Stimulated activated CD8-positive, alpha-beta memory T cell treated with anti-CD3 and anti-CD28 coated beads, Interleukin-7, amount 100 ng/mL, for 1 hour (primary cell): ENCODE data around the gene TMPRSS11A.

Experiments
- DNase-seq, 2 donors: peaks; one replicate each; pipeline ENCODE4 v3.0.0-alpha.2; 2020; ENCODE audit warnings: low read depth in 2 of 2

The TMPRSS11A gene, protein sequence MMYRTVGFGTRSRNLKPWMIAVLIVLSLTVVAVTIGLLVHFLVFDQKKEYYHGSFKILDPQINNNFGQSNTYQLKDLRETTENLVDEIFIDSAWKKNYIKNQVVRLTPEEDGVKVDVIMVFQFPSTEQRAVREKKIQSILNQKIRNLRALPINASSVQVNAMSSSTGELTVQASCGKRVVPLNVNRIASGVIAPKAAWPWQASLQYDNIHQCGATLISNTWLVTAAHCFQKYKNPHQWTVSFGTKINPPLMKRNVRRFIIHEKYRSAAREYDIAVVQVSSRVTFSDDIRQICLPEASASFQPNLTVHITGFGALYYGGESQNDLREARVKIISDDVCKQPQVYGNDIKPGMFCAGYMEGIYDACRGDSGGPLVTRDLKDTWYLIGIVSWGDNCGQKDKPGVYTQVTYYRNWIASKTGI

DNA sequence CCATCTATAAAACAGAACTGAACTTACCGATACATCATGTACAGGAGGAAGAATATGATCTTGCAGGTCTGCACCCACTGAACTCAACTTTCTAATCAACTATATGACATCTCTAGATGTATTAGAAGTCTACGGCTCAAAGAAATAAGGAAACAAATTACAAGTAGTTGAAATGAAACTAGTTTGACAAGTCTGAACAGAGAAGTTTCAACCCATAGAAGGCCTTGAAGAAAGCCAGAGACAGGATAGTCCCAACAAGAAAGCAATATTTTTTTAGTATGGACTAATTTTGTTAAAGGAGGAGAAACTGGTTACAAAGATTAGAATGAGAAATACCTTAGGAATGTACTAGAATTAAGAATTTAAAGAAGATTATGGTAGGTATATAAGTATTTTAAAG lies at the start of gene TMPRSS11A:
TSS of gene TMPRSS11A (minus strand) at position 138 of the 400 bp plus-strand sequence. CDS start at position 38, 100 bp downstream.
- no peak for DNase-seq

DNA sequence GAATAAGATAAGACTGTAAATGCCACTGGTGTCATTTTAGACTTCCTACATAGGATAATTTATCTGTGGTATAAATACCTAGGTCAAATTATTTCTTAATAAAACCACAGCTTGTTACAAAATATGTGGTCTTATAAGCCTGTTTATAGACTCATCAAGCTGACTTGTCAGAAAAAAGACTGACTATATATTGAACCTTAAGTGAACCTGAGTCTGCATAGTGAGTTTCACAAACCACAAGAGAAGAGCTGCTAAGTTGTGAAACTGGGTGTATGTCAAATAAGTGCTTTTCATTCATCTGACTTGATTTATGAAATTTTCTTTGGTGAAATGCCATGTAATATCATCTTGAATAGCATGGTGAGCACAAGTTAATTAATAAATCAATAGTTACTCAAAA lies 48.4 kb upstream of the TMPRSS11A start:
- no peak for DNase-seq

DNA sequence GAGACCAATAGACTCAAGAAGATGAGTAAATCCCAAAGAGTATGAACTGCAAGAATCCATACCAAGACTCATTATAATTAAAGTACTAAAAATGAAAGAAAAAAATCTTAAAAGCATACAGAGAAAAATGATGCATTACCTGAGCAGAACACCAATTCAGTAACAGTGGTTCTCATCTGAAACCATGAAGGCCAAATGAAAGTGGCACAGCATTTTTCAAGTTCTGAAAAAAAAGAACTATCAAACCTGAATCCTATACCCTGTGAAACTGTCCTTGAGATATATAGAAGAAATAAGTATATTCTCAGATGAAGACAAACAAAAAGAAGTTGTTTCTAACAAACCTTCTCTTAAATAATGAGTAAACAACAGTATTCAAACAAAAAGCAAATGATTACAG lies 39.6 kb upstream of the TMPRSS11A start:
- no peak for DNase-seq

DNA sequence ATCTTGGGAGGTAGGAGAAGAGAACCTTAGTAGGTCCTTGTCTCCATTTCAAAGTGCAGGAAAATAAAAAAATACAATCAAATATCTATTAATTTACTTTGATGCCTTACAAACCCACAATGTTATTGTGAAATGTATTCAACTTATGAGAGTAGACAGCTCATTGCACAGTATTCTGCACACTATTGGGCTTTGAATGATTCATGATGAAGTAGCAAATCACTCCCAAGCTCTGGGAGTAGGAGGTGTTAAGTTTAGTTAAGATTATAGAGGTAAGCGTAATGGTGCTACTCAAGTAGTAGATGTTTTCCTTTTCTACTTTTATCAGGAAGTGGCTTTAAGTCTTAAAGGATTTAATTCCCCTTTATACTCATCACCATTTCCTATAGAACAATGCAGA lies 32.8 kb upstream of the TMPRSS11A start:
- DNase-seq, result no peak

DNA sequence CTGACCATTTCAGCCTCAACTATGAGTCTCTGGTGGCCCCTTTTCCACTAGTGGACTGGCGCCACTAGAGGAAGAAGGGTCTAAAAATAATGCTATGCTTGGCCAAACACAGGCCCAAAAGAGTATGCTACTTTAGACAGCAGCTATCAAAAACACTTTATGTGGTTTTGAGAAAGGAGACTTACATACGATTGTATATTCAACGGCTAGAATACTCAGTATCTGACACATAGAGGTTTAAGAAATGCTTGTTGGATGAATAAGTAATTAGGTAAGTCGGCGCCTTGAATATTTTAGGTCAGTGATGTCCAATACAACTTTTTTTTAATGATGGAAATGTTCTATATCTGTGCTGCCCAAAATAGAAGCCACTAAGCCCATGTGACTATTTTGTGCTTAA lies 25.7 kb upstream of the TMPRSS11A start:
- no peak for DNase-seq

DNA sequence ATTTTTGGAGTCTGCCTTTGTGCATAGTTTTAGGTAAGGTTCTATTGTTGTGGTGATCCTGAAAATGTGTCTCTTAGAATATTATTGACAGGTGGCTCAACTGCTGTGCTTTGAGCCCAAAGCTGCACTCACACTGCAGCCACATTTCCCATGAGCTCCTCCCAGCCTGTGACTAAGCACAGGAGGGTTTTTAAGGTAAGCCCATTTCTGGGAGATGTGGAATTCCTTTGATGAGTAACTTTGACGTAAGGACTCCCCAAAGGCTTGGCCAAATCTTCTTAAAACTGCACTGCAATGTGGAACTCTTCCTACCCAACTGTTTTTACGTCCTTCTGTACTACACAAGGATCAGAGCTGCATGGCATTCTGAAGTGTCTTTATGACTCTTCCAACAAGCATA lies 20.0 kb upstream of the TMPRSS11A start:
- no peak for DNase-seq

DNA sequence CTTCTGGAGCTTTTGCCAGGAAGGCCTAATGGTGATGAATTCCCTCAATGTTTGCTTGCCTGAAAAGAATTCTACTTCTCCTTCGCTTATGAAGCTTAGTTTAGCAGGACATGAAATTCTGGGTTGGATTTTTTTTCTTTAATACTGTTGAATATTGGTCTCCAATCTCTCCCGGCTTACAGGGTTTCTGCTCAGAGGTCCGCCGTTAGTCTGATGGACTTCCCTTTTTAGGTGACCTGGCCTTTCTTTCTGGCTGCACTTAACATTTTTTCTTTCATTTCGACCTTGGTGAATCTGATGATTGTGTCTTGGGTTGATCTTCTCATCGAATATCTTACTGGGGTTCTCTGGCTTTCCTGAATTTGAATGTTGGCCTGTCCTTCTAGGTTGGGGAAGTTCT lies 17.2 kb upstream of the TMPRSS11A start:
- DNase-seq, result no peak

DNA sequence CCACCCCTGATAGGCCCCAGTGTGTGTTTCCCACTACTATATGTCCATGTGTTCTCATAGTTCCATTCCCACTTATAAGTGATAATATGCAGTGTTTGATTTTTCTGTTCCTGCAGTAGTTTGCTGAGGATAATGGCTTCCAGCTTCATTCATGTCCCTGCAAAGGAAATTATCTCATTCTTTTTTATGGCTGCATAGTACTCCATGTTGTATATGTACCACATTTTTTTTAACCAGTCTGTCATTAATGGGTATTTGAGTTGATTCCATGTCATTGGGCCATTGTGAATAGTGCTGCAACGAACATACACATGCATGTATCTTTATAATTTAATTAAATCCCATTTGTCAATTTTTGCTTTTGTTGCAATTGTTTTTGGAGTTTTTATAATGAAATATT lies 10.3 kb upstream of the TMPRSS11A start:
- no peak for DNase-seq

DNA sequence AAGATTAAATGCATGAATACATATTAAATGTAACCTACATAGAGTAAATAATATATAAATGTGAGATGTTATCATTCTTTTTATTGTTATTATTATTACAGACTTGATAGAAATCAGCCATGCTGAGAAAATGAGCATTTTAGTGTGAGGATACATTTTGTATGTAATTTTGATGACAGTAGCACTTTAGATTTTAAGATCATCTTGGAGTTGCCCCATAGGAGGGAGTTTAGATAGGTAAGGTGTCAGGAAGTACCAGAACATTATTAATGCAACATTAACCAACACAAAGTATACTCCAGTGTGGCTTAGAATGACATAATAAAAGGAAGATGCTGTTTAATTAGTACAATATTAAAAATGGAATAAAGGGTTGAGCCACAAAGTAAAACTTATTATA lies 8.4 kb downstream of the TMPRSS11A start:
- DNase-seq, result no peak

DNA sequence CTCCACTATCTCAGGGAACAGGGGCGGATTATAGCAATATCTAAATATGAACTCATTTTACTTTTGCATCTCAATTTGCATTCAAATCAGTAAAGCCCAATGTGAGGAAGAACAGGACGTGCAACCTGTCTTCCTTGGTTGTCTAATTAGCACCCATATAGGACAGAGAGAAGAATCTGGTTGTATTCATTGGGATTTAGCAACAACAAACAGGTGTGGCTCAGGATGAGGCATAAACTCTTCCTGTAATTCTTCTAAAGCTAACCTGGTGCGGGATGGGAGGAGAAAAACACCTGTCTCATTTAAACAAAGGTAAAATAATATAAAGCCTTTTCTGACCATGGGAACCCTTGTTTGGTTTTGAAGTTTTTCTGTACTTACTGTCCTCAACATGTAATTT lies 22.2 kb downstream of the TMPRSS11A start:
- DNase-seq, result no peak

DNA sequence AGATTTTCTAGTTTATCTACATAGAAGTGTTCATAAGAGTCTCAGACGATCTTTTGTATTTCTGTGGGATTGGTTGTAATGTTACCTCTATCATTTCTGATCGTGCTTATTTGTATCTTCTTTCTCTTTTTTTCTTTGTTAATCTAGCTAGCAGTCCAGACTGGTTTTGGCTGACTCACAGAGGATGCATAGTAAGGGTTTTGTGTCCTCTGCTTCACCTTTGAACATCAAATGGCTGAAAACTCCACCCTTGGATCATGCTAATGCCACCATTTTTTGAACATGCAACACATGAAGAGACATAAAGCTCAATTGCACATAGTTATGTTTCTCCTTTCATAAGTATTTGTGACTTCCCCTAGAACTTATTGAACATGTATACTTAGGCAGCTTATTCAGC lies 22.8 kb downstream of the TMPRSS11A start:
- DNase-seq, result no peak

DNA sequence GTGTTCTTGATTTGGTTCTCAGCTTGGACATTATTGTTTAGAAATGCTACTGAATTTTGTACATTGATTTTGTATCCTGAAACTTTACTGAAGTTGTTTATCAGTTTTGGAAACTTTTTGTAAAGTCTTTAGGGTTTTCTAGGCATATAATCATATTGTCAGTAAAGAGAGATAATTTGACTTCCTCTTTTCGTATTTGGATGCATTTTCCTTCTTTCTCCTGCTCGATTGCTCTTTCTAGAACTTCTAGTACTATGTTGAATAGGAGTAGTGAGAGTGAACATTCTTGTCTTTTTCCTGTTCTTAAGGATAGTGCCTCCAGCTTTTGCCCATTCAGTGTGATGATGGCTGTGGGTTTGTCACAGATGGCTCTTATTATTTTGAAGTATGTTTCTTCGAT lies 24.1 kb downstream of the TMPRSS11A start:
- DNase-seq, result no peak

DNA sequence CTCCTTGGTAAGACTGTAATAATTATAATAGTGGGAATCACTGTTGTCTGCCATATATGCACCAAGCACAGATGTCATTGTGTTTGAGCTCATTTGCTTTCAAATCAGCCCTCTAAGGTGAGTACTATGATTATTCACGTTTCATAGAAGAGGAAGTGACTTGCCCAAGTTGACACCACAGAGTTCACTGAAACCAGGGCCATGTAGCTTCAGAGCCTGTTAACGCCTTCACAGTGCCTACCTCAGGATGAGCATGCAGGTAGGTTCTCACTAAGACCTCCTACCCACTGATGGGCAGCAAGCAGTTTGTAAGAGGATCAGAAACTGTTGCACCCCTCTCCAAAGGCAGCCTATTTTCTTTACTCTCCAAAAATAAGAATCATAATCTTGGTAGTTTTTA lies 27.4 kb downstream of the TMPRSS11A start:
- no peak for DNase-seq

DNA sequence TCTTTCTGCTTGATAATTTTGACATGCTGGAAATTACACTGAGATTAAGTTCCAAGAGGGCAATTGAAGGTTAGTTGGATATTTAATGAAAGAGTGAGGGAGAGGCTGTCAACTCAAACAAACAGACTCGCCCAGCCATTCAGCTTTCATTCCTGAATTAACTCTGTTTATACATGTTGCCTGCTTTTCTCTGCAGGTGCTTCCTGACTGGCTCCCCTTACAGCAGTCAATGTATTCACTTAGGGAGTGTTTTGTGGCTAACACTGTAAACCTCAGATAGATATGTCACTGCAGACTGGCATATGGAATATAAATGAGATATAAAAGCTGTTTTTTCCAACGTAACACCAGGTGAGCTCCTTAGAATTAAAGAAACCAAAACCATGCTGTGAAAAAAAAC lies 28.7 kb downstream of the TMPRSS11A start:
- no peak for DNase-seq

DNA sequence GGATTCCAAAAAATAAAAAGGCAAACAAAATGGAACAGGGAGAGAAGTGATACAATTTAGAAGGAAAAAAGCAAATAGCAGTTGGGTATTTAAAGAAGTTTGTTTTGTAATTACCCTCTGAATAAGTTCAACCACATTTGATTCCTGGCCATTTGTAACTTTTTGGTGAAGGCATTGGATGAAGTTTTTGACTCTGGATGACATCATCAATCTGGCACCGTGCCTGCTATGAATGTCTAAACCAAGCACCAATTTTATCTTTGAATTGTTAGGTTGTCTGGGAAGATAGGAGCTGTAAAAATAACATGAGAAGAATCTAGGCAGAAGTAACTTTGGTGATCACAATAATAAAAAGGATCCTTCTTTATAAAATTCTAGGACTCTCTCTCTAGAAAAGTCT lies 29.5 kb downstream of the TMPRSS11A start:
- no peak for DNase-seq

DNA sequence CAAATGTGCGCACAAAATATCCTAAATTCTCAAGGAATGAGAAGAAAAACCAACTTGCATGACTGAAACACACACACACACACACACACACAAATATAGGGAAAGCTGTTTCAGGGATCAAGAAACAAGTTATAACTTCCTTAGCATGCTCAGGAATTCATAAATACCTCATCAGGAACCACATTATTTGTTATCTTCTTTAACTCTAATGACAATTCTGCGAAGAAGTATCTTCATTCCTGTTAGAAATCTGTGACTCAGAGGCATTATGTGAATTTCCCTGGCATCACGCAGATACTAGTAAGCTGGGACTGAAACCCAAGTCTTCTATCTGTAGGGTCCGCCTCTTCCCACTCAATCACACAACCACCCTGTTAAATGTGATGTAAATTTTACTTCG lies 30.3 kb downstream of the TMPRSS11A start:
- no peak for DNase-seq

DNA sequence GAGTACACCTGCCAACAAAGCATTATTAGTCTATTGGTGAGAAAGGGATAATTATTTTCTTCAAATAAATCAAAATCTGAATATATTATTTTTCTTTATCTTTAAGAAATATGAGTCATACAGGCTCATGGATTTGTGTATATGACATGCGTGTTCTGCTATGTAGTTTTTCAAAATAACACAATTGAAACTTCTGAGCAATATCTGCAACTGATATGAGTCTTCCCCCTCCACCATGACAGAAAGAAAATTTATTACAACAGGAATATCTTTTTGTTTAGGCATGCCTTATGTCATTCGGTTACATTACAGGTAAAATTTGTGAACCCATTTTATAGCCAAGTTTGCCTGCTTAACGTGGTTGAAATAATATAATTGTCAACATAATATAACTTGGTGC lies 32.0 kb downstream of the TMPRSS11A start:
- DNase-seq, result no peak

DNA sequence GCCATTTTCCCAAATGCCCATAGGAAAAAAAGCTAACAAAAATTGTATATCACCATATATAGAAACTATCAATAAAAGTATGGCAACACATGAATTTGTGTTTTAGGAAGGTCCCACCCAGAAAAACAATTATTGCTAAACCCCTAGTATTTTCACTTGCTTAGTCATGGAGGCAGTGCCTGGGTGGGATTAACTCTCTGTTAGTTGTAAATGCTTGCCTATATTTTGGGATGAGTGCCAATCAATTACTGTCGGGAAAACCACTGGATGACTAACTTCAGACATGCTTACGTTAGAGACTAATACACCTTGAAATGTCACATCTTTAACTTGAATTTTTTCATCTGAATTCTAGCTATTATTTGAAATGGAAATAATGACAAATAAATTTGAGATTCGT lies 33.9 kb downstream of the TMPRSS11A start:
- no peak for DNase-seq

DNA sequence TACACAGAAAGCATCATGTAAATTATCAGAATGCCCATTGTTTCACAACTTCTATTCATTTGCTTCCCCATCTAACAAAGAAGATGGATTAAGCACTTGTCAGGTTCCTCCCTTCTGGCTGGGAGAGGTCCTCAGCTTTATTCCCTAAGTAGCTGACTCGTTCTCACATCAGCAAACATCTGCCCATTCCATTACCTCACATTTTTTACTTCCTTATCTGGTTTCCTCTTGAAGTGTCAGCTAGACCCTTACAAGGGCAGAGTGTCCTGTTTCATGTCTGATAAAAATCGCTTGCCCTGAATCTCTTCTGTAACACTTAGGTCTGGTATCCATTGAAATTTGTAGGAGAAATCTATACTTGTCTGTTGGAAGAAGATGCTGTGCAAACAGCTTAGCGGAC lies 34.7 kb downstream of the TMPRSS11A start:
- no peak for DNase-seq

DNA sequence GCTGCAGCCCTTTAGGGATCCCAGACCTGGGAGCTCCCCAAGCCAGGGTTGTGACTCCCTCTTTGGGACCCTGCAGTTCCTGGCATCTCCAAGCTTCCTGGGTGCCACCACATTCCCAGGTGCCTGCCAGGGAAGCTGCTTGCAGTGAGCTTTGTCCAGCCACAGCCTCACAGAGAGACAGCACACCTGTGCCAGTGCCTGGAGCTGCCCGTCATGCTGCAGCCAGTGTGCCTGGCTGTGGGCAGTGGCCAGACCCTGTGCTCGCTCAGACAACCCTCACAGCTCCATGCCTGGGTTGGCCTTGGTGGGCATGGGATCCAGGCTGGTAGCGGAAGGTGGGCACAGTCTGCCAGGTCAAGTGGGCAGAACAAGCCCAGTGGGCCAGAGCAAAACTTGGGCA lies 36.0 kb downstream of the TMPRSS11A start:
- no peak for DNase-seq

DNA sequence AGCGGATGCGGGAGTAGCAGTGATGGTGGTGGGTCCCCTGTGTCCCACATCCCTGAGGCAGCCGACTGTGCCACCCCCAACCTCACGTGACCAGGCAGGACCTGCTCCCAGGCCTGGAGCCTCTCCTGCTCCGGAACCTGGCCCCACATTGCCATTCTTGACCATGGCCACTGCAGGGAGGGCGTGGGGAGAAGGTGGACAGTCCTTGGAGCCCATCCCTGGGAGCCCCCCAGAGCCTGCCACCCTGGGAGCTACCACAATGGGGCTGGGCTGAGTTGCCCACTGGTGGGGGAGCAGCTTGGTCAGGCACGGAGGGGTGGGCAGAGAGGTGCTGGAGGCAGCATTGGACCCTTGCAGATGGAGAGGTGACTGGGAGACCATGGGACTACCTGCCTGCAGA lies 36.8 kb downstream of the TMPRSS11A start:
- no peak for DNase-seq

DNA sequence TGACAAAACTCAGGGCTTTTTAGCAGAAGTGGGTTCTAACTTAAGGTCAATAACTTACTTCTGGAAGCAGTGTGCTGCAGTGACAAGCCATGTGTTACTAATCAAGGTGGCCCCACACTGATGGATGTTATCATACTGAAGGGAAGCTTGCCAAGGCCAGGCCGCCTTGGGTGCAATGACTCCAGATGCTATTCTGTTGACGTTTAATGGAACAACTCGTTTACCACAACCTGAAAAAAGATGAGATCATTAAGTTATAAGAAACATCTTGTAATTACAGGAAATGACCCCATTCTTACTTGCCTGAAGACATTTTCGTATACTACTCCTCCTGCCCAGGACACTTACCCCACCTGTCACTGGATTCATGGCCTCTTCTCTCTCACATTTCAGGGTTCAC lies 40.6 kb downstream of the TMPRSS11A start:
- no peak for DNase-seq

DNA sequence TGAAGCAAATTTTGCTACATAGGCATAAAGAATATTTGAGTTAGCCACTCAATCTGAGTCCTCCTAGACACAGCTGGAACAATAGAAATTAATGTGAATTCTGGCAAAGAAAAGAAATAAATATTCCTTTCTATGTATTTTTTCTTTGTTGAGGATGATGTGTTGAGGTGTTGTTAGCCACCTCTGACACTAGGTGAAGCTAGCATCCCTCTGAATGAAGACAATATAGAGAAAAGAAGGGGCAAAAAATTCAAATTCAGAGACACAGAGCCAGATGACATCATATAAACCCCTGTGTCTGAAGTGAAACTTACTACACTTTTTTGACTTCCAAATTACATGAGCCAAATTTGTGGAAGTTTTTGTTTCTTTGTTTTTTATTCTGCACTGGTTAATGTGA lies 44.9 kb downstream of the TMPRSS11A start:
- DNase-seq, result no peak

DNA sequence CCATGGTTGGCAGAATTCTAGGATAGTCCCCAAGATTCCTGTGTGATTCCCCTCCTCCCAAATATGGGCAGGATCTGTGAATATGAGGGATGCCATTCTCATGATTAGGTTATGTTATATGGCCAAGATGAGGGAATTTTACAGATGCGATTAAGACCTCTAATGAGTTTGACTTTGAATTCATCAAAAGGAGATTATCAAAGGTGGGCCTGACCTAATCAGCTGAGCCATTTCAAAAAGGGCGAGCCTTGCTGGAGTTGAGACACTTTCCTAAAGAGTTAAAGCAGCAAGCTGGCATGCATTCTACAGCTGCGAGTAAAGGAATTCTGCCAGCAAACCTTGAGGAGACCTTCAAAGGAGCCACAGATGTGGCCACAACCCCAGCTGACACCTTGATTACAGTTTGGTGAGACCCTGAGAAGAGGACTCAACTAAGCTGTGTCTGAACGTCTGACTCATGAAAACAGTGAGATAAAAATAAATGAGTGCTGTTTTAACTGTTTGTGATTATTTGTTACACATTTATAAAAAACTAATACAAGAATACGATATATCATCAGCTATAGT lies 47.8 kb downstream of the TMPRSS11A start:
- no peak for DNase-seq
